ENCODE results near the gene MAPK11.

MAPK11 gene

DNA sequence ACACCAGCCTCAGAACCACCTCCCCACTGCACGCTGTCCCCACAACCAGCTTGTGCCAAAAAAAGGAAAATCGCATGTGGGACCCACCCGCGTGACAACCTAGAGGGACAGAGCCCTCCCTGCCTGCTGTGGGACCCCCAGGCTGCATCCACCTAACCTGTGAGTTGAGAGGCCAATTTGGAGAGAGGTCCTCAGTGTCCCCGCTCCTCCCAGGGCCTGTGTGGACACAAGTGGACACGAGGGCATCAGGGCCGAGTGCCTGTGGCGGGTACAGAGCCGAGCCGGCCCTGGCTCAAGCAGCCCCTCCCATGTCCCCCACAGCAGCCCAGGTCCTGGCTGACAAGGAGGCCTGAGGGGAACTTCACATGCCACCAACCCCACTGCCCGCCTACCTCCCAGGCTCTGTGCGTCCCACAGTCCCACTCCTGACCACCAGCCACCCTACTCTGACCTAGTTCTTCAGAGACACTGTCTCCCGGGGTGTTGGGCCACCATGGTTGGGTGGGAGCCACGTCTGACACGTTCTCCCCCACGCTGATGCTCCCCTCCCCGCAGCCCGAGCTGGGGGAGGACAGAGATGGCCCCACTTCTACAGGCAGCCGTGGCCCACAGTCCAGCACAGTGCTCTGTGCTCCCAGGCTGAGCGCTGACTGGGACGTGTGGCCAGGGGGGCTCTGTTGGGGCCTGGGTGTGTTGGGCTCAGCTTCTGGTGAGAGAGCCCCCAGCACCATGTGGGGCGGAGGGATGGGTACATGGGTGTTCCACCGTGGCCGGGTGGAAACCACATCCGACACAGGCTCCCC, 50.2 kb downstream of the MAPK11 start:
- TF ChIP-seq FOXP2 (optimal IDR thresholded peaks at IDR 0.05; ENCODE audit: control extremely low read depth, extremely low read length, insufficient read depth) = no peak
- TF ChIP-seq POLR2AphosphoS5 (IDR thresholded peaks at IDR 0.05; ENCODE audit: borderline replicate concordance, low read depth, low read length) = no peak
- TF ChIP-seq EZH2 (IDR thresholded peaks at IDR 0.05) = no peak
- Histone ChIP-seq H3K9me3 (ENCODE audit: low read depth, low read length) (no peaks in the 10 kb centered on the region), H3K36me3 (ENCODE audit: insufficient read depth, low read length) (peaks cover 45% of the 10 kb centered on the region), H3K9ac (ENCODE audit: insufficient read length) (no peak overlapping the region), H3K27ac (0 out of 2 replicates have a peak overlapping the region, but pooled peaks have one; percentile 31), H3K4me3 (no peak overlapping the region)
- DNase-seq (ENCODE audit: low read depth, low spot score) = no peak

GRCh38 chr22:50218996-50219727, 51.0 kb downstream of the MAPK11 start:
- H3K27ac ChIP-seq = 0 out of 2 replicates have a peak overlapping the region, but pooled peaks have one; percentile 31
- no peaks in the 10 kb centered on the region for H3K9me3 ChIP-seq (ENCODE audit: low read depth, low read length)
- no peak for DNase-seq (ENCODE audit: low read depth, low spot score)
- H3K9ac ChIP-seq (ENCODE audit: insufficient read length) = no peak overlapping the region
- peaks cover 49% of the 10 kb centered on the region for H3K36me3 ChIP-seq (ENCODE audit: insufficient read depth, low read length)
- TF ChIP-seq EZH2 (IDR thresholded peaks at IDR 0.05) = no peak
- TF ChIP-seq FOXP2 (optimal IDR thresholded peaks at IDR 0.05; ENCODE audit: control extremely low read depth, extremely low read length, insufficient read depth) = peak; percentile 16
- TF ChIP-seq POLR2AphosphoS5 (IDR thresholded peaks at IDR 0.05; ENCODE audit: borderline replicate concordance, low read depth, low read length) = peak; percentile 17; the same call in 1 of the 2 replicates
- H3K4me3 ChIP-seq = no peak overlapping the region

GRCh38 chr22:50218153-50218995, 51.8 kb downstream of the MAPK11 start:
- Histone ChIP-seq H3K9me3 (ENCODE audit: low read depth, low read length) (no peaks in the 10 kb centered on the region), H3K4me3 (no peak overlapping the region), H3K9ac (ENCODE audit: insufficient read length) (no peak overlapping the region), H3K36me3 (ENCODE audit: insufficient read depth, low read length) (peaks cover 48% of the 10 kb centered on the region), H3K27ac (no peak overlapping the region)
- TF ChIP-seq EZH2 (IDR thresholded peaks at IDR 0.05) (no peak), POLR2AphosphoS5 (IDR thresholded peaks at IDR 0.05; ENCODE audit: borderline replicate concordance, low read depth, low read length) (no peak), FOXP2 (optimal IDR thresholded peaks at IDR 0.05; ENCODE audit: control extremely low read depth, extremely low read length, insufficient read depth) (no peak)
- no peak for DNase-seq (ENCODE audit: low read depth, low spot score)

- Histone ChIP-seq H3K9me3 (ENCODE audit: low read depth, low read length) (no peaks in the 10 kb centered on the region), H3K4me3 (no peak overlapping the region), H3K36me3 (ENCODE audit: insufficient read depth, low read length) (peaks cover 55% of the 10 kb centered on the region), H3K27ac (no peak overlapping the region), H3K9ac (ENCODE audit: insufficient read length) (no peak overlapping the region)
- no peak for DNase-seq (ENCODE audit: low read depth, low spot score)
- TF ChIP-seq FOXP2 (optimal IDR thresholded peaks at IDR 0.05; ENCODE audit: control extremely low read depth, extremely low read length, insufficient read depth) = no peak
These were observed 52.5 kb downstream of the MAPK11 start for GRCh38 chr22:50217543-50218152.

- Histone ChIP-seq H3K9ac (ENCODE audit: insufficient read length) (no peak overlapping the region), H3K36me3 (ENCODE audit: insufficient read depth, low read length) (peaks cover 62% of the 10 kb centered on the region), H3K4me3 (no peak overlapping the region), H3K27ac (no peak overlapping the region), H3K9me3 (ENCODE audit: low read depth, low read length) (no peaks in the 10 kb centered on the region)
- DNase-seq (ENCODE audit: low read depth, low spot score) = no peak
- TF ChIP-seq EZH2 (IDR thresholded peaks at IDR 0.05) (no peak), FOXP2 (optimal IDR thresholded peaks at IDR 0.05; ENCODE audit: control extremely low read depth, extremely low read length, insufficient read depth) (no peak), POLR2AphosphoS5 (IDR thresholded peaks at IDR 0.05; ENCODE audit: borderline replicate concordance, low read depth, low read length) (no peak)
These were observed 53.3 kb downstream of the MAPK11 start for GRCh38 chr22:50216684-50217520.

- H3K9me3 ChIP-seq (ENCODE audit: low read depth, low read length) = no peaks in the 10 kb centered on the region
- peaks cover 65% of the 10 kb centered on the region for H3K36me3 ChIP-seq (ENCODE audit: insufficient read depth, low read length)
- no peak for DNase-seq (ENCODE audit: low read depth, low spot score)
- no peak overlapping the region for H3K9ac ChIP-seq (ENCODE audit: insufficient read length)
- no peak overlapping the region for H3K27ac ChIP-seq
- TF ChIP-seq POLR2AphosphoS5 (IDR thresholded peaks at IDR 0.05; ENCODE audit: borderline replicate concordance, low read depth, low read length) (no peak; the same call in 1 of the 2 replicates), FOXP2 (optimal IDR thresholded peaks at IDR 0.05; ENCODE audit: control extremely low read depth, extremely low read length, insufficient read depth) (no peak), EZH2 (IDR thresholded peaks at IDR 0.05) (no peak)
- no peak overlapping the region for H3K4me3 ChIP-seq
These were observed 54.0 kb downstream of the MAPK11 start for GRCh38 chr22:50216055-50216683.
